Fibroblast of pulmonary artery (primary cell): ENCODE results near the gene MOCOS.
A peak's percentile ranks its signal among the peaks of the same experiment; 100 is the strongest.

Experiments used
- DNase-seq: peaks from one replicate; pipeline ENCODE4 v3.0.0-alpha.2; 2010; ENCODE audit warnings: low read depth
- H3K4me3 ChIP-seq: replicated peaks from 2 replicates; pipeline ENCODE4 v1.5.1; 2011; ENCODE audit warnings: low read depth, mild to moderate bottlenecking, control low read depth, low read length, moderate library complexity
- TF ChIP-seq, protein P1 (sequence below): IDR thresholded peaks from 2 replicates; pipeline ENCODE4 v1.5.1; 2011; ENCODE audit warnings: mild to moderate bottlenecking, control low read depth, low read length, inconsistent platforms; ENCODE audit errors: missing control alignments

The MOCOS gene

DNA sequence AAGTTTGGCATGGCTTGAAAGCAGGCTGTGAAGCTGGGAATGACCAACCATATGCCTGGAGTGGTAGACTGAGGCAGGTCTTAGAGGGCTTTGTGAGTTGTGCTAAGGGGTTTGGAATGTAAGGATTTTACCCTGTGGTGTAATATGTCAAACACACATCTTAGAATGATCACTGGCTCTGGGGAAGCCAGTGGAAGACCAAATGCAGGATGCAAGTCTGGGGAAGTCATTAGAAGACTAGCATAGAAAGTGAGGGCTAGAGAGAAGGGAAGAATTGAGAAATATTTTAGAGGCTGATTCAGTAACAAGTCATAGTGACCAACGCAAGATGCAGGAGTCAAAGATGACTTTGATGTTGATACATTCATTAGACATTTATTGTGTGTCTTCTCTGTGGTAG lies 106.7 kb downstream of the MOCOS start:
- DNase-seq: no peak
- TF ChIP-seq, protein P1, sequence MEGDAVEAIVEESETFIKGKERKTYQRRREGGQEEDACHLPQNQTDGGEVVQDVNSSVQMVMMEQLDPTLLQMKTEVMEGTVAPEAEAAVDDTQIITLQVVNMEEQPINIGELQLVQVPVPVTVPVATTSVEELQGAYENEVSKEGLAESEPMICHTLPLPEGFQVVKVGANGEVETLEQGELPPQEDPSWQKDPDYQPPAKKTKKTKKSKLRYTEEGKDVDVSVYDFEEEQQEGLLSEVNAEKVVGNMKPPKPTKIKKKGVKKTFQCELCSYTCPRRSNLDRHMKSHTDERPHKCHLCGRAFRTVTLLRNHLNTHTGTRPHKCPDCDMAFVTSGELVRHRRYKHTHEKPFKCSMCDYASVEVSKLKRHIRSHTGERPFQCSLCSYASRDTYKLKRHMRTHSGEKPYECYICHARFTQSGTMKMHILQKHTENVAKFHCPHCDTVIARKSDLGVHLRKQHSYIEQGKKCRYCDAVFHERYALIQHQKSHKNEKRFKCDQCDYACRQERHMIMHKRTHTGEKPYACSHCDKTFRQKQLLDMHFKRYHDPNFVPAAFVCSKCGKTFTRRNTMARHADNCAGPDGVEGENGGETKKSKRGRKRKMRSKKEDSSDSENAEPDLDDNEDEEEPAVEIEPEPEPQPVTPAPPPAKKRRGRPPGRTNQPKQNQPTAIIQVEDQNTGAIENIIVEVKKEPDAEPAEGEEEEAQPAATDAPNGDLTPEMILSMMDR: no peak
- H3K4me3 ChIP-seq: no peak overlapping the region

DNA sequence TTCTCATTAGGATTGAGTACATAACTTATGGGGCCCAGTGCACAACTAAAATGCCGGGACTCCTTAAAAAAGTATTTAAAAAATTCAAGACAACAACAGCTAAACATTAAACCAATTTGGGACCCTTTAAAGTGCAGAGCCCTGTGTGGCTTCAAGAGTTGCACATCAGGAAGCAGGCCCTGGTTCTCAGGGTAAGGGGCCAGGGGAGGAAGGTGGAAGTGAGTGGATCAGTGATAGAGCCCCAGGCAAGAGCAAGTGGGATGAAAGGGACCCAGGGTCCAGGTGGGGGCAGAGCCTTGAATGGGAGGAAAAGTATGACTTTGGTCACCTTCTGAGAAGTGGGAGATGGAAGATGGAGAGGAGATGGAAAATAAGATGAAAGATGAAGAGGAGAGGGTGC lies 107.9 kb downstream of the MOCOS start:
- H3K4me3 ChIP-seq: no peak overlapping the region
- TF ChIP-seq, protein P1: no peak
- DNase-seq: no peak

DNA sequence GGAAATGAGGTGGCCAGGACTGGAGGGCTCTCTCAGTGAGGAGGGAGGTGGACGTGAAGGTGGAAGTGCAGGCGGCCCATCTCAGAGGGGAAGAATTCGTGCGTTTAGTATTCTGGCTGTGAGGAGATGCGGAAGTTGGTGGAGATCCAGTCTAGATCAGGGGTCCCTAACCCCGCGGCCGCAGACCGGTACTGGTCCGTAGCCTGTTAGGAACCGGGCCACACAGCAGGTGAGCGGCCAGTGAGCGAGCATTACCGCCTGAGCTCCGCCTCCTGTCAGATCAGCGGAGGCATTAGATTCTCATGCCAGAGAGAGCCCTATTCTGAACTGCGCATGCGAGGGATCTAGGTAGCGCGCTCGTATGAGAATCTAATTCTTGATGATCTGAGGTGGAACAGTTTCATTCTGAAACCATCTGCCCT lies 108.6 kb downstream of the MOCOS start:
- TF ChIP-seq, protein P1: no peak
- H3K4me3 ChIP-seq: peak overlapping the region; percentile 65
- DNase-seq: no peak

DNA sequence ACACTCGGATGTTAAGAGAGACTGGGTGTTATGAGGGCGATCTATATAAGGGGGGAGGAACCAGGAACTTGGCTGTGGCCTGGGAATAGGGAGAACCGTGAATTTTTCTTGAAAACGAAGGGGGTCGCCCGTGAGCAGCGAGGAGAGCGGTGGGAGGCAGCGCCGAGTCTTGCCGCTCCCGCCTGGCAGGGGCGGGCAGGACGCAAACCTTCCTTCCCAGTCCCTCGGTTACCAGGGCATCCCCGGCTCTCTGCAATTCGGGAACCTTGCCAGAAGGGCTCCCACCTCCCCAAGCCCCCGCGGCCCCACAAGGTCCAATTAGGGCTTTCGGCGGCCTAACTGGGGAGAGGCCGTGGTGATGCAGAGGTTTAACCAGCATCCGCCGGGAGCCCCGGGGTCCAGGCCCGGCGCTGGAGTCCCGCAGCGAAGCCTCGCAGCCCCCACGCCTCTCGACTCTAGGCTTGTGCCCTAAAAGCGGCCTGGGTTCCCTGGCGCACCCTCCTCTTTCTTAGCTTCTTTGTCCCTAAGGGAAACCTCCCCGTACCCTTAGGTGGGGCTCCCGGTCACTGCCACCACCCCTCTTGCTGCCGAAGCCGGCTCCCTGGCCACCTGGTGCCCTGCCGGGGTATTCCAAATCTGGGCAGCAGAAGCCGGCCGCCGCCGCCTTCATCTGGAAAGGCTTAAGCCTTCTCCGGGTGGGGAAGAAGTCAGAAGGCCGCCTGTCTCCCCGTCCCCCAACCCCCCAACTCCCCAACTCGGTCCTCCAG lies 109.5 kb downstream of the MOCOS start:
- TF ChIP-seq, protein P1: peak; percentile 58
- peak; percentile 87 for DNase-seq
- H3K4me3 ChIP-seq: peak overlapping the region; percentile 65

DNA sequence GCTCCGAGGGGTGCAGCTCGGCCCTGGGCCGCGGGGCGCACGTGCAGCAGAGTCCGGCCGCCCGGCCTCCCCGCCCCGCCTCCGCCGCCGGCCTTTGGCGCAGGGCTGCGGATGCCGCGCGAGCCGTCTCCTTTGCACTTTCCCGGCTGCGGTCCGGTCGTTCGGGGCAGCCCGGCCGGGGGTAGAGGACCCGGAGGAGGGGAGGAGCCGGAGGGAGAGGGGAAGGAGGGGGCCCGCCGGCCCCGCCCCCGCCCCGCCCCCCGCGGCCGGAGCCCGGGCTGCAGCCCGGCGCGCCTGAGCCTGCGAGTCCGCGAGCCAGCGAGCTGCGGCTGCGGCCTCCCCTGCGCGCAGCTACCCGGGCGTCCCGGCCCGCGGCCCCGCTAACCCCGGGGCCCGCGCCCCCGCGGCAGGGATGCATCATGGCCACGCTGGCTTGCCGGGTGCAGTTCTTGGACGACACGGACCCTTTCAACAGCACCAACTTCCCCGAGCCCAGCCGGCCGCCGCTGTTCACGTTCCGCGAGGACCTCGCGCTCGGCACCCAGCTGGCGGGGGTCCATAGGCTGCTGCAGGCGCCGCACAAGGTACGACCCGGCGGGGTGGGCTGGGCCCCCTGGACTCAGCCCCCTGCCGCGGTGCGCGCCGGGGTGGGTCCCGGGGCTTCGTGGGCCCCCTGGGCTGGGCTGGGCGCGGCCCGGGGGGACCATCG lies 110.3 kb downstream of the MOCOS start, which contains the start of gene FHOD3:
FHOD3 (plus strand) TSS at position 297 of the 709 bp plus-strand sequence; CDS start at position 420, 123 bp downstream.
- peak; percentile 67 for DNase-seq
- TF ChIP-seq, protein P1: no peak
- peak within 1 kb of the TSS; percentile 65 for H3K4me3 ChIP-seq

DNA sequence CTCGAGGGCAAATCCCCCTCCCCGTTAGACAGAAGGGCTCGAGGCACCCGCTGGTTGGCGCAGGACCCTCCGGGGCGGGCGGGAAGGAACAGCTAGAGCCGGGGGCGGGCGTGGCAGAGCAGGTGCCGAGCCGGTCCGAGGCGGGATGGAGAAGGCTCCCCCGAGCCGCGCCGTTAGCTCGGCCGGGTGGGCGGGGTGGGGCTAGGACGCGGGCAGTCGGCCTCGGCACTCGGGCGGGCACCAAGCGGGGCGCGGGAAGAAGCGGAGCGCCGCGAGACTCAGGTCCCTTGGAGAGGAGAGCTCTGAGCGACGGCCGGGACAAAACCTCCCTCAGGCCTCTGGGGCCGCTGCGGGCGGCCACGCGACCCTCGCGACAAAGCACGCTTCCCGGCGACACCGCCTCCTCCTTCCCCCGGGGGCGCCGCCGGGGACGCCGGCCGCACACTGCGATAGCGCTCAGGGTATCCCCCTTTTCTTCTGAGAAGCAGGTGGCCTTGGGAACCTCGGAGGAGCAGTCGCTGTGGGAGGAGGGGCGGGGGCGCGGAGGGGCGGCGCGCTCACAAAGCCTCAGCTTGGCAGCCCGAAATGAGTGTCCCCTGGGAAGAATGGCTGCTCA lies 110.9 kb downstream of the MOCOS start:
- TF ChIP-seq, protein P1: no peak
- peak overlapping the region; percentile 65 for H3K4me3 ChIP-seq
- DNase-seq: no peak
